ENCODE measurements around the gene PHF13. TPM values are rescaled to one million over a fixed set of nuclear protein-coding genes. Genes with fewer than 3 reads are reported as not detected.

The PHF13 gene
- polyA plus RNA-seq, 1 of the 3 experiments (the other 2 are of a cell fraction): 8.5 TPM

DNA sequence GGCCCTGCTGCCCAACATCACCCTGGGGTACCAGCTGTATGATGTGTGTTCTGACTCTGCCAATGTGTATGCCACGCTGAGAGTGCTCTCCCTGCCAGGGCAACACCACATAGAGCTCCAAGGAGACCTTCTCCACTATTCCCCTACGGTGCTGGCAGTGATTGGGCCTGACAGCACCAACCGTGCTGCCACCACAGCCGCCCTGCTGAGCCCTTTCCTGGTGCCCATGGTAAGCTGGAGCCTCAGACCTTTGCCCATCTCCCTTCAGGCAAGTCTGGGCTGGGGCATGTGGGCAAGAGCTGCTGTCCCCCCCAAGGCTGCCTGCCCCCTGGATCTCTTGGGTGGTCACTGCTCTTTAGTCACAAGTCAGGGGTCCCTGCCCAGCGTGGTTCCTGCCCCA, 42.5 kb upstream of the PHF13 start (continued):
- TF ChIP-seq REST (IDR thresholded peaks at IDR 0.05; ENCODE audit: low read depth, low read length): no peak
- no peak for TF ChIP-seq NRF1 (IDR thresholded peaks at IDR 0.05; ENCODE audit: low read depth, low read length)

- DNase-seq: peak; percentile 20
- no peak overlapping the region for H2AFZ ChIP-seq (ENCODE audit: low read depth)
- no peak overlapping the region for H3K4me2 ChIP-seq
- no peaks in the 10 kb centered on the region for H3F3A ChIP-seq (replicated peaks; ENCODE audit: insufficient read depth)
- H4K20me1 ChIP-seq (ENCODE audit: insufficient read depth): no peaks in the 10 kb centered on the region
- no peaks in the 10 kb centered on the region for H3K9me3 ChIP-seq
- CTCF ChIA-PET: interaction anchor here (1.0 to 2.7 kb wide), 2 partner anchors 18 to 29 kb away, joined by 3 to 18 read pairs; partner anchors contain the start of genes NOL9 and TAS1R1
- no peaks in the 10 kb centered on the region for H3K27me3 ChIP-seq (ENCODE audit: insufficient read depth)
- H3K79me2 ChIP-seq (ENCODE audit: insufficient read depth): no peaks in the 10 kb centered on the region
- H3K9ac ChIP-seq: no peak overlapping the region
- no peaks in the 10 kb centered on the region for H3K36me3 ChIP-seq (replicated peaks in 1 of 2; ENCODE audit: control insufficient read depth in 1 of 2, insufficient read depth in 2 of 2, low read length in 1 of 2)
- H3K4me3 ChIP-seq (ENCODE audit: low read depth in 2 of 2, low read length in 1 of 2): no peak overlapping the region
- no peaks in the 10 kb centered on the region for H3K9me2 ChIP-seq
- WGBS (ENCODE audit: low lambda C conversion rate): 61% methylated on average over 12 of the region's 12 CpGs
- H3K27ac ChIP-seq (ENCODE audit: low read depth in 2 of 2, low read length in 1 of 2): no peak overlapping the region
- H3K4me1 ChIP-seq (ENCODE audit: control insufficient read depth in 1 of 2, insufficient read depth in 2 of 2, low read depth in 1 of 2, low read length in 1 of 2): no peaks in the 10 kb centered on the region
- POLR2A ChIA-PET: no interaction called here
- no peak for TF ChIP-seq POLR2AphosphoS5 (IDR thresholded peaks at IDR 0.05; ENCODE audit: low read depth, low read length)
- TF ChIP-seq FOXJ3 (CRISPR knock-in tag; IDR thresholded peaks at IDR 0.05): no peak
These were observed 40.7 kb upstream of the PHF13 start for GRCh38 chr1:6572653-6573383.

GRCh38 chr1:6574025-6574620, 39.4 kb upstream of the PHF13 start:
- POLR2A ChIA-PET: no interaction called here
- no peak for TF ChIP-seq ZBTB33 (IDR thresholded peaks at IDR 0.05; ENCODE audit: borderline replicate concordance, low read depth)
- no peak for TF ChIP-seq YY1 (IDR thresholded peaks at IDR 0.05; ENCODE audit: low read depth)
- TF ChIP-seq, protein P1, sequence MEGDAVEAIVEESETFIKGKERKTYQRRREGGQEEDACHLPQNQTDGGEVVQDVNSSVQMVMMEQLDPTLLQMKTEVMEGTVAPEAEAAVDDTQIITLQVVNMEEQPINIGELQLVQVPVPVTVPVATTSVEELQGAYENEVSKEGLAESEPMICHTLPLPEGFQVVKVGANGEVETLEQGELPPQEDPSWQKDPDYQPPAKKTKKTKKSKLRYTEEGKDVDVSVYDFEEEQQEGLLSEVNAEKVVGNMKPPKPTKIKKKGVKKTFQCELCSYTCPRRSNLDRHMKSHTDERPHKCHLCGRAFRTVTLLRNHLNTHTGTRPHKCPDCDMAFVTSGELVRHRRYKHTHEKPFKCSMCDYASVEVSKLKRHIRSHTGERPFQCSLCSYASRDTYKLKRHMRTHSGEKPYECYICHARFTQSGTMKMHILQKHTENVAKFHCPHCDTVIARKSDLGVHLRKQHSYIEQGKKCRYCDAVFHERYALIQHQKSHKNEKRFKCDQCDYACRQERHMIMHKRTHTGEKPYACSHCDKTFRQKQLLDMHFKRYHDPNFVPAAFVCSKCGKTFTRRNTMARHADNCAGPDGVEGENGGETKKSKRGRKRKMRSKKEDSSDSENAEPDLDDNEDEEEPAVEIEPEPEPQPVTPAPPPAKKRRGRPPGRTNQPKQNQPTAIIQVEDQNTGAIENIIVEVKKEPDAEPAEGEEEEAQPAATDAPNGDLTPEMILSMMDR (IDR thresholded peaks at IDR 0.05): no peak
- TF ChIP-seq GATA2 (CRISPR knock-in tag; IDR thresholded peaks at IDR 0.05): no peak
- no peak for TF ChIP-seq NRF1 (IDR thresholded peaks at IDR 0.05; ENCODE audit: low read depth, low read length)
- TF ChIP-seq TCF12 (IDR thresholded peaks at IDR 0.05): no peak
- no peak for TF ChIP-seq TAF1 (IDR thresholded peaks at IDR 0.05; ENCODE audit: borderline replicate concordance, low read depth, low read length)
- TF ChIP-seq FOXM1 (IDR thresholded peaks at IDR 0.05; ENCODE audit: low read depth): no peak
- TF ChIP-seq CHD2 (IDR thresholded peaks at IDR 0.05; ENCODE audit: low read length, partially characterized antibody): no peak
- no peak for TF ChIP-seq IRF3 (IDR thresholded peaks at IDR 0.05; ENCODE audit: low read depth, low read length)
- no peak for TF ChIP-seq EZH2phosphoT487 (IDR thresholded peaks at IDR 0.05; ENCODE audit: borderline replicate concordance, low read depth)
- no peak for TF ChIP-seq NFIC (IDR thresholded peaks at IDR 0.05; ENCODE audit: borderline replicate concordance)

More at GRCh38 chr1:6574025-6574620, 39.4 kb upstream of the PHF13 start:
- H2AFZ ChIP-seq (ENCODE audit: low read depth): no peak overlapping the region
- H3K9me2 ChIP-seq: no peaks in the 10 kb centered on the region
- H3K4me2 ChIP-seq: no peak overlapping the region
- no peak overlapping the region for H3K9ac ChIP-seq
- no peaks in the 10 kb centered on the region for H3K27me3 ChIP-seq (ENCODE audit: insufficient read depth)
- H3K27ac ChIP-seq (ENCODE audit: low read depth in 2 of 2, low read length in 1 of 2): no peak overlapping the region
- H3K4me3 ChIP-seq (ENCODE audit: low read depth in 2 of 2, low read length in 1 of 2): no peak overlapping the region
- H3K4me1 ChIP-seq (ENCODE audit: control insufficient read depth in 1 of 2, insufficient read depth in 2 of 2, low read depth in 1 of 2, low read length in 1 of 2): peaks cover 2 to 10% of the 10 kb centered on the region in 2 experiments; a peak in 1 of 4 replicates
- H3F3A ChIP-seq (replicated peaks; ENCODE audit: insufficient read depth): no peaks in the 10 kb centered on the region
- H3K9me3 ChIP-seq: no peaks in the 10 kb centered on the region
- no peaks in the 10 kb centered on the region for H3K79me2 ChIP-seq (ENCODE audit: insufficient read depth)
- DNase-seq: no peak
- WGBS (ENCODE audit: low lambda C conversion rate): 73% methylated on average over 7 of the region's 8 CpGs
- no peaks in the 10 kb centered on the region for H3K36me3 ChIP-seq (replicated peaks in 1 of 2; ENCODE audit: control insufficient read depth in 1 of 2, insufficient read depth in 2 of 2, low read length in 1 of 2)
- no peaks in the 10 kb centered on the region for H4K20me1 ChIP-seq (ENCODE audit: insufficient read depth)
- CTCF ChIA-PET: interaction anchor here (1.2 to 1.4 kb wide), 2 partner anchors 20 to 52 kb away, joined by 3 to 7 read pairs; partner anchors contain the start of gene NOL9

Measured in SK-N-SH (cell line).